ENCODE data around the gene FGF14. TPM values are rescaled to one million over a fixed set of nuclear protein-coding genes. Genes with fewer than 3 reads are reported as not detected.

FGF14 gene
- total and polyA plus RNA-seq, 2 donors (not counting 3 experiments of a cell fraction or from before 2014, with no cell fraction given): not detected

DNA sequence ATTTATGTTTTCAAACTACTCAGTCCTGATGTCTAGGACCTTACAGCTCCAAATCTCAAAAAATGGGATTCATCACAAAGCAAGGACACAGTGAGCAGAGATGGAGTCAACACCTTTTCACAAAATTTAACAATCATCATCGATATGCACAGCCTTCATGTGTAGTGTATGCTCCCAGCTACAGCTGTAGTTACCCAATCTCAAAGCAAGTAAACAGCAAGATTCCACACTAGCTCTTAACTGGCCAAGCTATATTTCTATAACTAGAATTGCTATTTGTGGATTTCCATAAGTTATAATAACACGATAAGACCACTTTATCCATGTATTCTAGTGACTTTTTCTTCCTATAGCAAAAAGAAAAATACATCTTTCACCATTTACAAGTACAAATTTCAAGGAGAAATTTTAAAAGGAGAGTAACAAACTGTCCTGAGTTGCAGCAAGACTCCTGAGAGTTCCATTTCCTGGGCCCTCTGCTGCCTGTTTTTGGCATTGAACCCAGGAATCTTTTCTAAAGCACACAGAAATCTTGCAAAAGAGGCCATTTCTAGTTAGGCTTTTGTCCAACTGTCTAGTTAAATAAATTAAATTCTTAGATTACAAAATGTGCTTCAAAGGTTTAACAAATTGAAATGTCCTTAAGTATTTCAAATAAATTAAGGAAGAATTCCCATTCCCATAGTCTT is 460.6 kb downstream of the FGF14 start:
- no peaks in the 10 kb centered on the region for H3K36me3 ChIP-seq (ENCODE audit: control insufficient read depth in 2 of 2, extremely low read depth in 1 of 2, insufficient read depth in 2 of 2, low read length in 2 of 2)
- intact Hi-C loops (cut with micrococcal nuclease): loop anchor here (1.0 kb wide), 1 partner anchor 797 kb away; no protein-coding TSS in a partner anchor
- H3K4me1 ChIP-seq (ENCODE audit: control insufficient read depth, extremely low read depth, insufficient read depth, low read length): no peaks in the 10 kb centered on the region
- BruUV-seq (replicated peaks): no TSS peak
- no peaks in the 10 kb centered on the region for H3K79me2 ChIP-seq (ENCODE audit: control insufficient read depth, insufficient read depth, low read length)
- H3K27ac ChIP-seq (ENCODE audit: insufficient read depth, low read depth, low read length): no peak overlapping the region
- H3K9me1 ChIP-seq (replicated peaks; ENCODE audit: control insufficient read depth, extremely low read depth, insufficient read depth, low read length): no peaks in the 10 kb centered on the region
- H4K20me1 ChIP-seq (replicated peaks; ENCODE audit: control insufficient read depth, extremely low read depth, insufficient read depth, low read length): no peaks in the 10 kb centered on the region
- H3K9ac ChIP-seq (replicated peaks; ENCODE audit: extremely low read depth, insufficient read depth, low read length): no peak overlapping the region
- dilution Hi-C loops (cut with MboI; ENCODE audit: extremely low pct_ligation_motif_present, low sequenced_read_pairs): no loop called here
- POLR2A ChIA-PET: no interaction called here
- TF ChIP-seq MYC (IDR thresholded peaks at IDR 0.05; ENCODE audit: low read depth, low read length) (no peak), GATA2 (IDR thresholded peaks at IDR 0.05; ENCODE audit: insufficient read depth, insufficient read length, low read depth, low read length) (no peak), EZH2 (IDR thresholded peaks at IDR 0.05; ENCODE audit: borderline replicate concordance, low read depth, low read length, severe bottlenecking) (no peak), JUN (IDR thresholded peaks at IDR 0.05; ENCODE audit: borderline replicate concordance, insufficient read depth, insufficient read length, low read depth) (no peak), POLR2A (IDR thresholded peaks at IDR 0.05; ENCODE audit: low read depth, low read length) (no peak), FOS (IDR thresholded peaks at IDR 0.05; ENCODE audit: borderline replicate concordance, insufficient read depth, low read length) (no peak), POLR2AphosphoS5 (IDR thresholded peaks at IDR 0.05; ENCODE audit: insufficient read depth, low read depth, low read length) (no peak)
- TF ChIP-seq, protein P1, sequence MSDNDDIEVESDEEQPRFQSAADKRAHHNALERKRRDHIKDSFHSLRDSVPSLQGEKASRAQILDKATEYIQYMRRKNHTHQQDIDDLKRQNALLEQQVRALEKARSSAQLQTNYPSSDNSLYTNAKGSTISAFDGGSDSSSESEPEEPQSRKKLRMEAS (IDR thresholded peaks at IDR 0.05; ENCODE audit: insufficient read depth, insufficient read length): no peak
- TF ChIP-seq, protein P2, sequence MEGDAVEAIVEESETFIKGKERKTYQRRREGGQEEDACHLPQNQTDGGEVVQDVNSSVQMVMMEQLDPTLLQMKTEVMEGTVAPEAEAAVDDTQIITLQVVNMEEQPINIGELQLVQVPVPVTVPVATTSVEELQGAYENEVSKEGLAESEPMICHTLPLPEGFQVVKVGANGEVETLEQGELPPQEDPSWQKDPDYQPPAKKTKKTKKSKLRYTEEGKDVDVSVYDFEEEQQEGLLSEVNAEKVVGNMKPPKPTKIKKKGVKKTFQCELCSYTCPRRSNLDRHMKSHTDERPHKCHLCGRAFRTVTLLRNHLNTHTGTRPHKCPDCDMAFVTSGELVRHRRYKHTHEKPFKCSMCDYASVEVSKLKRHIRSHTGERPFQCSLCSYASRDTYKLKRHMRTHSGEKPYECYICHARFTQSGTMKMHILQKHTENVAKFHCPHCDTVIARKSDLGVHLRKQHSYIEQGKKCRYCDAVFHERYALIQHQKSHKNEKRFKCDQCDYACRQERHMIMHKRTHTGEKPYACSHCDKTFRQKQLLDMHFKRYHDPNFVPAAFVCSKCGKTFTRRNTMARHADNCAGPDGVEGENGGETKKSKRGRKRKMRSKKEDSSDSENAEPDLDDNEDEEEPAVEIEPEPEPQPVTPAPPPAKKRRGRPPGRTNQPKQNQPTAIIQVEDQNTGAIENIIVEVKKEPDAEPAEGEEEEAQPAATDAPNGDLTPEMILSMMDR (IDR thresholded peaks at IDR 0.05; ENCODE audit: extremely low read depth in 1 of 2, insufficient read depth in 1 of 2, low read depth in 1 of 2, low read length in 2 of 2): no peak
- H3K4me2 ChIP-seq (ENCODE audit: insufficient read depth, low read length): no peak overlapping the region
- no peaks in the 10 kb centered on the region for H3K27me3 ChIP-seq (ENCODE audit: control insufficient read depth in 2 of 2, insufficient read depth in 2 of 2, low read length in 2 of 2)
- H3K4me3 ChIP-seq (replicated peaks in 1 of 3; ENCODE audit: insufficient read depth in 1 of 3, low read depth in 1 of 3, low read length in 3 of 3): no peak overlapping the region
- CTCF ChIA-PET: interaction anchor here (1.2 to 1.5 kb wide), 2 partner anchors 615 to 796 kb away, joined by 9 read pairs; no protein-coding TSS in a partner anchor
- H3K9me3 ChIP-seq (replicated peaks; ENCODE audit: control insufficient read depth, insufficient read depth, low read length): no peaks in the 10 kb centered on the region
- DNase-seq (ENCODE audit: low read depth, low spot score) (no peak), FAIRE-seq (no peak)
- no peak overlapping the region for H2AFZ ChIP-seq (ENCODE audit: low read depth, low read length)
